Vagina (tissue), 2 donors: ENCODE results near the gene COX5B.

Source experiments
- POLR2AphosphoS5 ChIP-seq, 2 donors: sonication (generic); formaldehyde crosslinking; IDR thresholded peaks; one replicate each; pipeline ENCODE4 v1.9.0; 2017; ENCODE audit warnings: antibody characterized with exemption in 2 of 2, mild to moderate bottlenecking in 2 of 2, low read depth in 1 of 2; ENCODE audit not compliant: insufficient read depth in 1 of 2
- TF ChIP-seq, protein P1 (sequence below), 3 experiments: fragments of 450-650 bp in 2 of 3; fragments of 200-600 bp in 1 of 3; sonication (generic) in 1 of 3; IDR thresholded peaks; one replicate each; pipeline ENCODE4 v1.5.1; 2017 to 2019; ENCODE audit warnings: antibody characterized with exemption in 3 of 3, mild to moderate bottlenecking in 2 of 3, moderate library complexity in 2 of 3

DNA sequence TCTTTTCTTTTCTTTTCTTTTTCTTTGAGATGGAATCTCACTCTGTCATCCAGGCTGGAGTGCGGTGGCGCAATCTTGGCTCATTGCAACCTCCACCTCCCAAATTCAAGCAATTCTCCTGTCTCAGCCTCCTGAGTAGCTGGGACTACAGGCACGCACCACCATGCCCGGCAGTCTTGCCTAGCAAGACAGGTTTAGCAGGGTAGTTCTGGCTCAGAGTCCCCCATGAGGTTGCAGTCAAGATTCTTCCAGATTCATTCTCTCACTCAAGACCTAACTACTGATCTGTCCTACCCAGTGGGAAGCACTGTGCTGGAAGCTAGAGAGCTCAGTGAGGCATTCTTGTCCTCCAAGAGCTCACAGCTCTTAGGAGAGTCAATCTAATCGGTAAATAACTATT is 49.9 kb downstream of the COX5B start:
- TF ChIP-seq POLR2AphosphoS5 (IDR thresholded peaks at IDR 0.05; ENCODE audit: insufficient read depth in 1 of 2, low read depth in 1 of 2), result no peak
- TF ChIP-seq, protein P1, sequence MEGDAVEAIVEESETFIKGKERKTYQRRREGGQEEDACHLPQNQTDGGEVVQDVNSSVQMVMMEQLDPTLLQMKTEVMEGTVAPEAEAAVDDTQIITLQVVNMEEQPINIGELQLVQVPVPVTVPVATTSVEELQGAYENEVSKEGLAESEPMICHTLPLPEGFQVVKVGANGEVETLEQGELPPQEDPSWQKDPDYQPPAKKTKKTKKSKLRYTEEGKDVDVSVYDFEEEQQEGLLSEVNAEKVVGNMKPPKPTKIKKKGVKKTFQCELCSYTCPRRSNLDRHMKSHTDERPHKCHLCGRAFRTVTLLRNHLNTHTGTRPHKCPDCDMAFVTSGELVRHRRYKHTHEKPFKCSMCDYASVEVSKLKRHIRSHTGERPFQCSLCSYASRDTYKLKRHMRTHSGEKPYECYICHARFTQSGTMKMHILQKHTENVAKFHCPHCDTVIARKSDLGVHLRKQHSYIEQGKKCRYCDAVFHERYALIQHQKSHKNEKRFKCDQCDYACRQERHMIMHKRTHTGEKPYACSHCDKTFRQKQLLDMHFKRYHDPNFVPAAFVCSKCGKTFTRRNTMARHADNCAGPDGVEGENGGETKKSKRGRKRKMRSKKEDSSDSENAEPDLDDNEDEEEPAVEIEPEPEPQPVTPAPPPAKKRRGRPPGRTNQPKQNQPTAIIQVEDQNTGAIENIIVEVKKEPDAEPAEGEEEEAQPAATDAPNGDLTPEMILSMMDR (IDR thresholded peaks at IDR 0.05), result no peak
